Measurements from ENCODE around the gene IQGAP2. TPM values are rescaled to one million over a fixed set of nuclear protein-coding genes. Genes with fewer than 3 reads are reported as not detected.

IQGAP2 gene
- total RNA-seq, 1 experiment from 2014 or later: 0.59 TPM

DNA sequence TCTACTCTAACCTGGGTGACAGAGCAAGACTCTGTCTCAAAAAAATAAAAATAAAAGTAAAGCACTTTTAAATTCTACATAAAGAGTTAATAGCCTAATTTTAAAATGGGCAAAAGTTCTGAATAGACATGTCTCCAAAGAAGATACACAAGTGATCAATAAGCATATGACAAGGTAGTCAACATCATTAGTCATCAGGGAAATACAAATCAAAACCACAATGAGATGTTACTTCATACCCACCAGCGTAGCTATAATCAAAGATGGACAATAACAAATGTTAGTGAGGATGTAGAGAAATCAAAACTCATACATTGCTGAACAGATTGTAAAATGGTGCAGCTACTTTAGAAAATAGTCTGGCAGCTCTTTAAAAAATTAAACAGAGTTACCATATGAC lies 64.1 kb downstream of the IQGAP2 start:
- ATAC-seq (no peak), DNase-seq (ENCODE audit: low read depth, low spot score) (no peak)
- Histone ChIP-seq H3K4me3 (ENCODE audit: low read depth in 2 of 2, low read length in 2 of 2) (no peak overlapping the region), H3K27ac (ENCODE audit: low read length) (no peak overlapping the region), H3K4me1 (ENCODE audit: control insufficient read depth, insufficient read depth, low read length) (no peaks in the 10 kb centered on the region), H3K27me3 (ENCODE audit: control insufficient read depth, insufficient read depth, low read length) (peaks cover 9% of the 10 kb centered on the region), H3K36me3 (ENCODE audit: control insufficient read depth, insufficient read depth, low read length) (no peaks in the 10 kb centered on the region), H3K9me3 (ENCODE audit: control insufficient read depth, insufficient read depth, low read depth, low read length) (no peaks in the 10 kb centered on the region)
- no TSS peak for BruUV-seq (replicated peaks)
- CTCF ChIA-PET: no interaction called here
- in situ Hi-C loops (cut with HindIII; ENCODE audit: low pct_unique_long_range_greater_than_20kb, low sequenced_read_pairs) (no loop called here), intact Hi-C loops (cut with micrococcal nuclease; ENCODE audit: unreplicated experiment) (no loop called here)
- POLR2A ChIA-PET: no interaction called here
- TF ChIP-seq POLR2AphosphoS5 (IDR thresholded peaks at IDR 0.05; ENCODE audit: low read depth, low read length) (no peak), SIN3A (IDR thresholded peaks at IDR 0.05; ENCODE audit: borderline replicate concordance, insufficient read depth, low read depth, low read length) (no peak), CTCF (IDR thresholded peaks at IDR 0.05) (no peak), TCF7L2 (IDR thresholded peaks at IDR 0.05; ENCODE audit: low read depth, low read length) (no peak), REST (IDR thresholded peaks at IDR 0.05; ENCODE audit: insufficient read depth in 1 of 2, low read depth in 2 of 2, low read length in 1 of 2) (no peak)

GRCh38 chr5:76468635-76469425 lies 65.7 kb downstream of the IQGAP2 start:
- BruUV-seq (replicated peaks): no TSS peak
- Histone ChIP-seq H3K4me3 (ENCODE audit: low read depth in 2 of 2, low read length in 2 of 2) (no peak overlapping the region), H3K27me3 (ENCODE audit: control insufficient read depth, insufficient read depth, low read length) (peaks cover 2% of the 10 kb centered on the region), H3K4me1 (ENCODE audit: control insufficient read depth, insufficient read depth, low read length) (no peaks in the 10 kb centered on the region), H3K9me3 (ENCODE audit: control insufficient read depth, insufficient read depth, low read depth, low read length) (no peaks in the 10 kb centered on the region), H3K36me3 (ENCODE audit: control insufficient read depth, insufficient read depth, low read length) (no peaks in the 10 kb centered on the region), H3K27ac (ENCODE audit: low read length) (no peak overlapping the region)
- ChIA-PET CTCF (no interaction called here), POLR2A (no interaction called here)
- ATAC-seq (no peak), DNase-seq (ENCODE audit: low read depth, low spot score) (no peak)
- intact Hi-C loops (cut with micrococcal nuclease; ENCODE audit: unreplicated experiment): no loop called here
- TF ChIP-seq CTCF (IDR thresholded peaks at IDR 0.05) (no peak), POLR2AphosphoS5 (IDR thresholded peaks at IDR 0.05; ENCODE audit: low read depth, low read length) (no peak), SIN3A (IDR thresholded peaks at IDR 0.05; ENCODE audit: borderline replicate concordance, insufficient read depth, low read depth, low read length) (no peak), REST (IDR thresholded peaks at IDR 0.05; ENCODE audit: insufficient read depth in 1 of 2, low read depth in 2 of 2, low read length in 1 of 2) (no peak), TCF7L2 (IDR thresholded peaks at IDR 0.05; ENCODE audit: low read depth, low read length) (no peak)
- in situ Hi-C loops (cut with HindIII; ENCODE audit: low pct_unique_long_range_greater_than_20kb, low sequenced_read_pairs): no loop called here
